Caco-2 (cell line): Measurements from ENCODE around the gene SORBS2. TPM values are rescaled to one million over a fixed set of nuclear protein-coding genes. Genes with fewer than 3 reads are reported as not detected.

ENCODE experiments used
- BruUV-seq: library from RNA; stranded (reverse); fragments of 400-500 nt; replicated peaks from 2 replicates; lab custom pipeline; 2021; lab: Mats Ljungman, UMichigan
- CTCF ChIA-PET: fragments of 300-600 bp; sonication (Branson Sonifier 250); formaldehyde crosslinking; loops from one replicate; lab custom pipeline; 2022; ENCODE audit warnings: antibody characterized with exemption; lab: Charles Lee
- POLR2A ChIA-PET: fragments of 300-600 bp; sonication (Branson Sonifier 250); formaldehyde crosslinking; loops from one replicate; lab custom pipeline; 2022; ENCODE audit warnings: antibody characterized with exemption; lab: Charles Lee
- DNase-seq, 2 experiments: peaks; one replicate each; pipeline versions ENCODE4 v3.0.0 to v3.0.0-alpha.2; 2020 to 2022
- H3K27me3 ChIP-seq: replicated peaks from 2 replicates; pipeline ENCODE4 v1.6.0; 2011; ENCODE audit warnings: low read length; ENCODE audit not compliant: control insufficient read depth, insufficient read depth
- H3K36me3 ChIP-seq: 2 replicates; pipeline ENCODE4 v1.5.1; 2011; ENCODE audit warnings: low read length; ENCODE audit not compliant: control insufficient read depth, insufficient read depth
- H3K4me1 ChIP-seq: fragments of 250-450 bp; sonication (Bioruptor Pico); 2 replicates; pipeline ENCODE4 v1.5.1; 2020; ENCODE audit warnings: mild to moderate bottlenecking
- H3K4me3 ChIP-seq: 2 replicates; pipeline ENCODE4 v1.5.1; 2011; ENCODE audit warnings: low read depth, mild to moderate bottlenecking, control low read depth, low read length
- H3K9me3 ChIP-seq: fragments of 250-450 bp; sonication (Bioruptor Pico); 2 replicates; pipeline ENCODE4 v1.5.1; 2020; ENCODE audit warnings: mild to moderate bottlenecking, moderate library complexity
- H3K27ac Mint-ChIP-seq: one replicate; pipeline ENCODE4 v1.8.0; 2022; ENCODE audit warnings: mixed read lengths; ENCODE audit not compliant: unreplicated experiment
- H3K27me3 Mint-ChIP-seq: one replicate; pipeline ENCODE4 v1.8.0; 2022; ENCODE audit warnings: mixed read lengths; ENCODE audit not compliant: insufficient read depth, unreplicated experiment
- H3K36me3 Mint-ChIP-seq: one replicate; pipeline ENCODE4 v1.8.0; 2022; ENCODE audit warnings: mild to moderate bottlenecking, mixed read lengths; ENCODE audit not compliant: insufficient read depth, unreplicated experiment
- H3K4me1 Mint-ChIP-seq: one replicate; pipeline ENCODE4 v1.8.0; 2022; ENCODE audit warnings: low read depth, mixed read lengths; ENCODE audit not compliant: unreplicated experiment
- H3K4me3 Mint-ChIP-seq: one replicate; pipeline ENCODE4 v1.8.0; 2022; ENCODE audit warnings: mild to moderate bottlenecking, moderate library complexity, mixed read lengths; ENCODE audit not compliant: unreplicated experiment
- H3K9me3 Mint-ChIP-seq: one replicate; pipeline ENCODE4 v1.8.0; 2022; ENCODE audit warnings: mixed read lengths; ENCODE audit not compliant: unreplicated experiment
- CTCF ChIP-seq, 2 experiments: fragments of 200-600 bp in 1 of 2; IDR thresholded peaks; 1 replicate in 1 of 2; 2 replicates in 1 of 2; pipeline versions ENCODE4 v1.5.1 to v1.8.0; 2011 to 2022; ENCODE audit warnings: antibody characterized with exemption in 1 of 2, control low read depth in 1 of 2, inconsistent platforms in 1 of 2, low read depth in 1 of 2, low read length in 1 of 2, mild to moderate bottlenecking in 1 of 2, moderate library complexity in 1 of 2; ENCODE audit not compliant: insufficient read depth in 1 of 2, severe bottlenecking in 1 of 2, unreplicated experiment in 1 of 2
- intact Hi-C: fragments of 100-400 bp; cut with micrococcal nuclease; formaldehyde crosslinking; loops from one replicate; pipeline ENCODE4 v1.10.0; 2022; ENCODE audit not compliant: unreplicated experiment
- total RNA-seq: library from RNA; stranded (reverse); gene quantifications from 2 replicates; pipeline ENCODE4 v1.2.3, GENCODE V29; 2022

Gene SORBS2
- total RNA-seq, 1 experiment from 2014 or later: 47.7 TPM

GRCh38 chr4:185740471-185740873 lies 71.5 kb downstream of the SORBS2 start:
- Mint-ChIP-seq H3K9me3 (no peaks in the 10 kb centered on the region), H3K27me3 (no peaks in the 10 kb centered on the region), H3K27ac (no peak overlapping the region), H3K36me3 (peaks cover 7% of the 10 kb centered on the region), H3K4me3 (no peak overlapping the region), H3K4me1 (no peaks in the 10 kb centered on the region)
- BruUV-seq: no TSS peak
- H3K4me1 ChIP-seq: no peaks in the 10 kb centered on the region
- H3K9me3 ChIP-seq: no peaks in the 10 kb centered on the region
- H3K36me3 ChIP-seq: no peaks in the 10 kb centered on the region
- ChIA-PET CTCF (no interaction called here), POLR2A (no interaction called here)
- no peaks in the 10 kb centered on the region for H3K27me3 ChIP-seq
- intact Hi-C loops: no loop called here
- no peak for TF ChIP-seq CTCF (IDR thresholded peaks at IDR 0.05; ENCODE audit: insufficient read depth in 1 of 2, low read depth in 1 of 2, low read length in 1 of 2, severe bottlenecking in 1 of 2, unreplicated experiment in 1 of 2)
- no peak for DNase-seq
- no peak overlapping the region for H3K4me3 ChIP-seq

GRCh38 chr4:185738820-185739219 lies 73.2 kb downstream of the SORBS2 start:
- CTCF ChIA-PET: no interaction called here
- no peak for DNase-seq
- BruUV-seq: no TSS peak

GRCh38 chr4:185738038-185738552 lies 73.9 kb downstream of the SORBS2 start:
- no peaks in the 10 kb centered on the region for H3K27me3 Mint-ChIP-seq
- DNase-seq: no peak
- H3K4me3 ChIP-seq: no peak overlapping the region
- ChIA-PET CTCF (no interaction called here), POLR2A (no interaction called here)
- no peaks in the 10 kb centered on the region for H3K4me1 Mint-ChIP-seq
- H3K9me3 Mint-ChIP-seq: no peaks in the 10 kb centered on the region
- no peaks in the 10 kb centered on the region for H3K27me3 ChIP-seq
- BruUV-seq: no TSS peak
- H3K4me1 ChIP-seq: no peaks in the 10 kb centered on the region
- H3K4me3 Mint-ChIP-seq: no peak overlapping the region
- H3K9me3 ChIP-seq: no peaks in the 10 kb centered on the region
- peaks cover 12% of the 10 kb centered on the region for H3K36me3 Mint-ChIP-seq
- intact Hi-C loops: no loop called here
- no peaks in the 10 kb centered on the region for H3K36me3 ChIP-seq
- TF ChIP-seq CTCF (IDR thresholded peaks at IDR 0.05; ENCODE audit: insufficient read depth in 1 of 2, low read depth in 1 of 2, low read length in 1 of 2, severe bottlenecking in 1 of 2, unreplicated experiment in 1 of 2): no peak
- H3K27ac Mint-ChIP-seq: no peak overlapping the region

More at GRCh38 chr4:185738820-185739219, 73.2 kb downstream of the SORBS2 start:
- H3K36me3 Mint-ChIP-seq: peaks cover 10% of the 10 kb centered on the region
- POLR2A ChIA-PET: interaction anchor here (0.5 kb wide), 1 partner anchor 57 kb away, joined by 3 read pairs; no protein-coding TSS in a partner anchor
- H3K4me3 Mint-ChIP-seq: no peak overlapping the region
- Histone ChIP-seq H3K4me1 (no peaks in the 10 kb centered on the region), H3K9me3 (no peaks in the 10 kb centered on the region), H3K27me3 (no peaks in the 10 kb centered on the region), H3K4me3 (no peak overlapping the region), H3K36me3 (no peaks in the 10 kb centered on the region)
- no peak for TF ChIP-seq CTCF (IDR thresholded peaks at IDR 0.05; ENCODE audit: insufficient read depth in 1 of 2, low read depth in 1 of 2, low read length in 1 of 2, severe bottlenecking in 1 of 2, unreplicated experiment in 1 of 2)
- no peaks in the 10 kb centered on the region for H3K27me3 Mint-ChIP-seq
- H3K4me1 Mint-ChIP-seq: no peaks in the 10 kb centered on the region
- no peaks in the 10 kb centered on the region for H3K9me3 Mint-ChIP-seq
- no peak overlapping the region for H3K27ac Mint-ChIP-seq
- intact Hi-C loops: no loop called here
